Stimulated activated CD4-positive, alpha-beta T cell treated with anti-CD3 and anti-CD28 coated beads, Interleukin-1b, Interleukin-23, amount 100 ng/mL, for 24 hours (primary cell): ENCODE data around the gene NOTCH4.
"Not testable (repeated sequence)": the region's sequence is repeated elsewhere in the genome, so short reads cannot be mapped to it uniquely, and the experiment has no call there.

ENCODE experiments used
- DNase-seq, 4 experiments: peaks; one replicate each; pipeline ENCODE4 v3.0.0-alpha.2; 2020; ENCODE audit warnings: low read depth in 4 of 4, low spot score in 1 of 4

NOTCH4 gene

DNA sequence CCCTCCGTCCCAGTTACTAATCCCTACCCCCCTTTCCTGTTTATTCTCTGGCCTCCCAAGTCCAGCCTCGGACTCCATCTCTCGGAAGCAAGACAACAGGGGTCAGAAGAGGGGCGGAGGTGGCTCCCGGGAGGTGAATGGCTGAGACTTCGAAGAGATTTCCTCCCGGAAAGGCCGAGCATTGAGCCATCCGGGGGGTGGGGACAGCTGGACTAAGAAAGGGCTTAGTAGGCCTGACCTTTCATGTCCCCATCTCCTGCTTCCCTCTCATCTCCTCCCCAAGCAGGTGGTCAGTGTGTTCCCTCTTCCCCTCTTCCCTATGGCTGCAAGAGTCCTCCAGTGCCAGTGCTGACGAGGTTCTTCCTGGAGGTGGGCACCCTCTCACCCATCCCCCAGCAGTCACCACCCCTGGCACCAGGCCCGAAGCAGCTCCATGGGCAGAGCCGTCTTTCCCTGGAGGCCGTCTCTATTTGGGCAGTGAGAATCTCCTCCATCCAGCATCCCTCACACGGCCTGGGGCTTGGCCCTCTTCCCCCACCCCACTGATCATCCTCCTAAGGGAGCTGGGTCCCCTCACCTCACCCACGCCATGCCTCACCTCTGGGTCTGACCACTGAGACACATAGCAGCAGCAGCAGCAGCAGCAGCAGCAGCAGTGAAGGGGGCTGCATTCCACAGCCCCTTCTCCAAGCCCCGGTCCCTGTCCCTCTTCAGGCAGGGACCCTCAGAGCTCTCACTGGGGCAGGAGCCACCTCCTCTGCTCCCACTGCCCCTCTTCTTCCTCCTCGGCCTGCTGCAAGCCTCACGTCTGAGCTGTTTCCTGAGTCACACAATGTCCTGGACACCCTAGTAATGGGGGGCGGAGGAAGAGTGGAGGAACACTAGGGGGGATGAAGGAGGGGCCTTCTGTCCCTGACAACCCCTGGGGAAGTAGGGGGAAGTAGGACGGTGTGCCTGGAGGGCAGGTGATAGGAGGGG is at the start of gene NOTCH4:
TSS of gene NOTCH4 (minus strand) at position 810 of the 978 bp plus-strand sequence. CDS start at position 671, 139 bp downstream.
- DNase-seq = no peak

GRCh38 chr6:32271429-32271828 is 47.6 kb upstream of the NOTCH4 start:
- DNase-seq = no peak

- not testable (repeated sequence) for DNase-seq
These were observed 44.6 kb upstream of the NOTCH4 start for GRCh38 chr6:32268459-32268858.

DNA sequence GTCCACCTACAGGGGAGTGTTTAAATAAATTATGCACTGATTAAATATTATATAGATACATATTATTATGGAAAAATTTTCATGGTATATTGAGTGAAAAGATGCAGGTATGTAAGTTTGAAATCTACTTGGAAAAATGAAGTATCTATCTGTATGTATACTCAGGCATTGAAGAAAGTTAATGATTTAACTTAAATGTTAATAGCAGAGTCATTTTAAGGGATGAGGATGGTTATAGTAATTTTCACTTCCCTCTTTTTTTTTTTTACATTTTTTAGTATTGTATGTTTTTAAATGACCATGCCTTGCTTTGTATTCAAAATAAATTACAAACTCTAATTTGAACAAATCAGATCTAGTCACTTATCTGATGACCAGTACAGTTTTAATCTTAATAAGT is 43.2 kb upstream of the NOTCH4 start:
- no peak for DNase-seq

DNA sequence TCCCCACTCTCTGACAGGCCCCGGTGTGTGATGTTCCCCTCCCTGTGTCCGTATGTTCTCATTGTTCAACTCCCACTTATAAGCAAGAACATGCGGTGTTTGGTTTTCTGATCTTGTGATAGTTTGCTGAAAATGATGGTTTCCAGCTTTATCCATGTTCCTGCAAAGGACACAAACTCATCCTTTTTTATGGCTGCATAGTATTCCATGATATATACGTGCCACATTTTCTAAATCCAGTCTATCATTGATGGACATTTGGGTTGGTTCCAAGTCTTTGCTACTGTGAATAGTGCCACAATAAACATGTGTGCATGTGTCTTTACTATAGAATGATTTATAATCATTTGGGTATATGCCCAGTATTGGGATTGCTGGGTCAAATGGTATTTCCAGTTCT is 33.4 kb upstream of the NOTCH4 start:
- DNase-seq = not testable (repeated sequence)

- peak; percentile 28 to 57 (median 42) for DNase-seq
These were observed 31.6 kb upstream of the NOTCH4 start for GRCh38 chr6:32255199-32256153.

GRCh38 chr6:32254761-32255198 is 30.9 kb upstream of the NOTCH4 start:
- DNase-seq = no peak

DNA sequence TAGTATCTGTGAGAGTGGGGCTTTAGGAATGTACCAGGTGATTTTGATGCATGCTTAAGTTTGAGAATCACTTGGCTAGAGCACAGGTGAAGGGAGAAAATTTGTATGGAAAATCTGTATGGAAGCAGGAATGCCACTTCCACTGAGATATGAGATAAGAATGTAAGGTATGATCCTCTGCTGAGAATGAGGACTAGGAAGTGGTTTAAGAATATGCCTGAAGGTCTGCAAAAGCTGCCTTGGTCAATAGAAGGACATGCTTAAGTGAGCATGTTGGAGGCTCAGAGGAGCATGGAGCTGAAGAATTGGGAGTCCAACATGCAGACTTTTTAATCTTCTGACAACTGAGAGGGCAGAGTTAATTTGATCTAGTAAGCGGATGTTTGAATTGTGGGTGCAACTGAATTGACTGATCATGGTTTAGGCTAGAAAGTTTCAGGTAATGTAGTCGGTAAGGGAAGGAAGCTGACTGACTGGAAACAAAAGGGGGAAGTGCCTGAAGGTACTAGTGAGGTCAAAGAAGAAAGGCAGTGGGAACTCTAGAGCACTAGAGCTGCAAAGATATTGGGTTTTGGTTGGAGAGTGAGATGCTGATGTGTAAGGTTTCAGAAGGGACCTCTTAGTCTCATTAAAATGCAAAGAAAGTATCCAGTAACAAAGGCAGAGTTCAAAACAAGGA is 28.6 kb upstream of the NOTCH4 start:
- DNase-seq = no peak

DNA sequence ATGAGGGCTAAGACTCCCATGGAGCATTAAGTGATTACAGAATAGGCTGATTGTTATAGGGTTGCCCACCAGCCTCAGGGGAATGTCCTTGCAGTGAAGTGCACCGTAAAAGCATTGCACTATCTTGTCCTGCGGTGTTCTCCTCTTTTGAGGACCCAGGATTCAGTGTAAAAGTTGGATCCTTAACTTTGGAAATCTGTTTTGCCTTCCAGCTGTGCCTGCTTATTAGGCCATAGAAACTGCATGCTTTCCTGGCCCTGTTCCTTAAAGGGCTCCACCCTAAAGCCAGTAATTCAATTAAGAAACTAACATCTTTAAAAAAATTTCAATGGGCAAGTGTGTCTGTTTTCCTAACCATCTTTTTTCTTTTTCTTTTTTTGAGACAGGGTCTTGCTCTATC is 25.4 kb upstream of the NOTCH4 start:
- no peak for DNase-seq

DNA sequence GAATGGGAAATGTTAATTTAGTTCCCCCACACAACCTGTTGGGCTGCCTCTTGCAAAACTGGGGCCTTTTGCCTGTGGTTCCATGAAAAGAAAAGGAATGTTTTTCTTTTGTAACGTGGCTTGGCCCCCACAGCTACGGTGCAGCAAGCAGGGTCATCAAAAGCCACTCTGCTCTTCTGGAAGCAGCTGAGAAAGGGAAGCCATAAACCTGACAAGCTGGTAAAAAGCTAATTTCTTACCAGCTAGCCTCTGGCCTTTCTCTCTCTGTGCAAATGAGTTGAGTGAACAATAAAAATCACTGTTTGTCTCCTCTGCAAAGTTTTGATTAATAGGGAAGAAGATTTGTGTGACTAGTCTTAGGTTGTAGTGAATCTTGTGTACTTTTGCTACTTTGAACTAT is 23.5 kb upstream of the NOTCH4 start:
- no peak for DNase-seq

DNA sequence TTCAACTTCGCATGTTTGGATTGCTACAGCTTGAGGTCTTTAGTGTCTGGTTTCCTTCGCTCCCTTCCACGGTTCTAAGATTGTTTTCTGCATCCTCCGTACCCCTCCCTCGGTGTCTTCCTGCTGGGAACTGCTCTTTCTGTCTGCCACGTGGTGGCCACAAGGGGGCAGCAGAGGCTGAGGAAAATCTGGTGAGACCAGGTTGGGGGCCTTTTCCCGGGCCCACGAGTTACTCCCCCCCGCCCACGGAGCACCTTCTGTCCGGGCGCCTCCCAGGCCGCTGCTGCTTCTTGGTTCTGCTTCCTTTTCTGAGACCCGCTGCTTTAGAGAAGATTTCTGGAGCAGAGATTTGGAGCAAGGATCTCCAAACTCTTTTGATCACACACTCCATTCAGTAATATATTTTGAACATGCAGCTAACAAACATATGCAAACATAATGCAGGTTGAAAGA is 21.1 kb upstream of the NOTCH4 start:
- peak; percentile 39 to 65 (median 54) for DNase-seq

- no peak for DNase-seq
These were observed 20.4 kb upstream of the NOTCH4 start for GRCh38 chr6:32244270-32244669.

DNA sequence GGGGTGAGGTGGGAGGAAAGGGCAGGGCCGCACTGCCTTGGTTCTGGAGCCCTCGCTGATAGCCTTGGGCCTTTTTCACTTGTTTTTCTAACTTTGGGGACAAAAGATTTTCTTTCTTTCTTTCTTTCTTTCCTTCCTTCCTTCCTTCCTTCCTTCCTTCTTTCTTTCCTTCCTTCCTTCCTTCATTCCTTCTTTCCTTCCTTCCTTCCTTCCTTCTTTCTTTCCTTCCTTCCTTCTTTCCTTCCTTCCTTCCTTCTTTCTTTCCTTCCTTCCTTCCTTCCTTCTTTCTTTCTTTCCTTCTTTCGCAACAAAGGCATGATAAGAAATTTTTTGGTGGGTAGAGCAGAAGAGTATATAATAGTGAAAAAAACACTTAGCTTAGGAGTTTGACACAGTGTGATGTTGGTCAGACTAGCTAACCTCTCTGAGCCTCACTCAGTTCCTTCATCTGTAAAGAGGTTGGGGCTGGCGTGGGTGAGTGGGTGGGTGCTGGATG is 18.5 kb upstream of the NOTCH4 start:
- not testable (repeated sequence) for DNase-seq

- no peak for DNase-seq
These were observed 16.8 kb upstream of the NOTCH4 start for GRCh38 chr6:32240686-32241085.

- DNase-seq = no peak
These were observed 15.6 kb upstream of the NOTCH4 start for GRCh38 chr6:32239462-32239861.

- no peak for DNase-seq
These were observed 11.1 kb upstream of the NOTCH4 start for GRCh38 chr6:32234934-32235333.

GRCh38 chr6:32226434-32226833 is 2.6 kb upstream of the NOTCH4 start:
- no peak for DNase-seq

- no peak for DNase-seq
These were observed 829 bp upstream of the NOTCH4 start for GRCh38 chr6:32224696-32225095.

DNA sequence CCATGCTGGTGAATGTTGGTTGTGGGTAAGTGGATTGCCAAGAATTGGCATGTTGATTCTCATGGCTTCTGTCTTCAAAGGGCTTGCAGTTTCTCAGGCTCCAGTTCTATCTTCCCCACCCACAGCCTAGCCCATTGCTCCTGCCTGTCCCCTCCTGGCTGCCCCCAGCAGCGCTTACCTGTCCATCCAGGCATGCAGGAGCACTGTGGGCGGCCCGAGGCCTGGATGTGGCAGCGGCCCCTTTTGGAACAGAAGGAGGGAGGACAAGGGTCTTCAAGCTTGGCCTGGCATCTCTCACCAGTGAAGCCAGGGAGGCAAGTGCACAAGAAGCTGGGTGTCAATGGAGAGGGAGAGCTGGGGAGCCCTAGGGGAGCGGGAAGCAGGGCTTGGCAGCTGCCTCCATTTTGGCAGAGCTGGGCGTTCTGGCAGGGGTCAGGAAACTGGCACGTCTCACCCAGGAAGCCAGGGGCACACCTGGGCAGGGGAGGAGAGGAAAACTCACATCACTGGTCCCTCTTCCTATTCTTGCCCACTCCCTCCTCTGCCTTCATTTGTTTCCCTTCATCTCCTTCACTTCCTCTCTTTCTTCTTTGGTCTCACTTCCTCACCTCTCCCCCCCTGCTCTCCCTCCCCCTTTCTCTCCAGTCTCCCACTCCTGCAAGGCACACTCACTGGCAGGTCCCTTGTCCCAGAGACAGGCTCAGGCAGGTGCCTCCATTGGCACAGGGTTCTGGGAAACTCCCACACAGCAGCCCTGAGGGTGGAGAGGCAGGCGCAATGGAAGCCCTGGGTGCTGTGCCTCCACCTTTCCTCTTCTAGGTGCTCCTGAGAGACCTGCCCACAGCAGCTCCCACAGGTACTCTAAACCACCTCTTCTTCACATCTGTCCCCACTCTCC is 1.3 kb downstream of the NOTCH4 start:
- DNase-seq = no peak

DNA sequence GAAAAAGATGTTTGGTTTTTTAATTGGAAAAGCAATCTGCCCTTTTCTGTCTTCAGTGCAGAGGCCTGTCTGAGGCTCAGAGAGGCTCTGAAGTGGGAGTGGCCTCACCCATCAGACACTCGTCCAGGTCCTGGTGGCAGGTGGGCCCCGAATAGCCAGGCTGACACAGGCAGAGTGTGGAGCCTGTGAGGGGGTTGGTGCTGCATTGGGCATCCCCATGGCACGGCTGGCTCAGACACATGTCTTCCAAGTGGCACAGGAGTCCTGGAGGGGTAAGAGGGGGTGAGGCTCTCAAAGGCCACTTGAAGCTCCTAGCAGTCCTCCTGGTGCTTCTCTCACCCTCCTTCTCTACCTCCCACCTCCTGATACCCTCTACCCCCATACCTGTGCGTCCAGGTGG is 3.8 kb downstream of the NOTCH4 start:
- DNase-seq = no peak
